GM21529 (cell line): ENCODE results near the gene AGPAT4.
A peak's percentile ranks its signal among the peaks of the same experiment; 100 is the strongest.

Experiments used
- ATAC-seq: cut with Tn5 transposase; IDR thresholded peaks from one replicate; pipeline ENCODE4 v1.9.1; 2021; ENCODE audit not compliant: unreplicated experiment

The AGPAT4 gene

DNA sequence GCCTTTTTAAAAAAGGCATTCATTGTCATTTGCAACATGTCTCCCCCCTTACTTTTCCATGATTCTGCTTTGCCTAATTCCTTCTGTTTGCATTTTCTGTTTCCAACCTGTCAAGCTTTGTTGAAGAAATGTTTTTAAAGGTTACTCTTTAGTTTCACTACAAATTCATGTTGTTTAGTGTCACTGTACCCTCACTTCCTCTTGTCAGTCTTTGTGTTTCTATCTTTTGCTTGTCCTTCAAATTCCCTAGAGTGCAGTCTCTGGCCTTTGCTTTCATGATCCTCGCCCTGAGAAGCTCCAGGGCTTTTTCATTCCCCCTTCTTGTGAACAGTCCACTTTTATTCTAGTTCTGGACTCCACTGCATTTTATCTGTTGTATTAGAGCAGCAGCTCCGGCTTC lies 191.6 kb downstream of the AGPAT4 start:
- ATAC-seq = peak; percentile 54

DNA sequence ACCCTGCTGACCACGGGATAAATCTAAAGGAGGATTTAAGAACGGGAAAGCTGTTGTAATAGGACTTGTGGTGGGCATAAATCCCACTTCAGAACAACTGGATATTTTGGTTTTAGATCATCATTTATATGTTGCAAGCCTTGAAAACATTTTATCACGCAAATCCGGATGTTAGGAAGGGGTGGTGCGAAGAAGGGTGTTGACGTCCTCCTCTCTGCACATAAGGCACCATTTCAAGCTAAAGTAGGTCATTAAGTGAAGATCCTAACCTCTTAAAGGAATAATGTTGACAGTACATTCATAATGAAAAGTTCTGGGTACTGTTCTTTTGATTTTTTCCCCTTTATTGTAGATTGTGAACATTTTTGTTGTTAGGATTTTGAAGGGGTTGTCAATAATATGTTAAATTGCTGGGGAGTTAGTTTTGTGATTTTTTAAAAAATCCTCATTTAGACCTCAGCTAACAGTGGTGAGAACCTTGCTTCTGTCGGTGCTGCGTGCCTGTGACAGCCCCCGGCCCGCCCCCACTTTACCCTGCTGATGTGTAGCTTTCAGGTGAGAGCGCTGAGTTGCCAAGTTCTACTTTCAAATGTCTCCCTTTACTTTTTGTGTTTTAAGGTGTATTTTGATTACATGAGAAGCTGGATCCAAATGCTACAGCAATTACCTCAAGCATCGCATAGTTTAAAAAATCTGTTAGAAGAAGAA lies 193.4 kb downstream of the AGPAT4 start:
- ATAC-seq = no peak
